ENCODE results near the gene PTTG1. TPM values are rescaled to one million over a fixed set of nuclear protein-coding genes. Genes with fewer than 3 reads are reported as not detected.

Gene PTTG1
- total and polyA plus RNA-seq, 9 of the 15 experiments (the other 6 are each of a cell fraction or from before 2014, with no cell fraction given), result 193 to 1,088 (median 349) TPM

GRCh38 chr5:160472482-160472881 is 50.8 kb downstream of the PTTG1 start:
- intact Hi-C loops (cut with micrococcal nuclease) (no loop called here), in situ Hi-C loops (cut with MboI) (no loop called here)
- POLR2A ChIA-PET, result no interaction called here
- WGBS (ENCODE audit: insufficient coverage, low coverage, missing lambda C conversion rate), result 0% methylated on average over 3 of the region's 4 CpGs
- no peak for FAIRE-seq
- H4K20me1 ChIP-seq (replicated peaks; ENCODE audit: control insufficient read depth, insufficient read depth, low read length), result no peaks in the 10 kb centered on the region
- H3K4me1 ChIP-seq (replicated peaks in 1 of 2; ENCODE audit: control insufficient read depth in 2 of 2, insufficient read depth in 2 of 2, low read length in 2 of 2), result peaks cover 0 to 4% of the 10 kb centered on the region in 2 experiments; a peak in 1 of 5 replicates
- no peak overlapping the region for H3K27ac ChIP-seq (ENCODE audit: extremely low read depth, low read depth, low read length)
- H3K9me1 ChIP-seq (ENCODE audit: control insufficient read depth, insufficient read depth, low read length), result no peaks in the 10 kb centered on the region
- BruUV-seq (replicated peaks), result no TSS peak
- H3K4me3 ChIP-seq, result no peak overlapping the region
- ATAC-seq, result no peak
- no peaks in the 10 kb centered on the region for H3K36me3 ChIP-seq (ENCODE audit: control insufficient read depth, insufficient read depth, low read length)
- no peak for DNase-seq (ENCODE audit: extremely low read depth in 1 of 4, low spot score in 3 of 4)
- TF ChIP-seq, protein P1, sequence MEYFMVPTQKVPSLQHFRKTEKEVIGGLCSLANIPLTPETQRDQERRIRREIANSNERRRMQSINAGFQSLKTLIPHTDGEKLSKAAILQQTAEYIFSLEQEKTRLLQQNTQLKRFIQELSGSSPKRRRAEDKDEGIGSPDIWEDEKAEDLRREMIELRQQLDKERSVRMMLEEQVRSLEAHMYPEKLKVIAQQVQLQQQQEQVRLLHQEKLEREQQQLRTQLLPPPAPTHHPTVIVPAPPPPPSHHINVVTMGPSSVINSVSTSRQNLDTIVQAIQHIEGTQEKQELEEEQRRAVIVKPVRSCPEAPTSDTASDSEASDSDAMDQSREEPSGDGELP (CRISPR knock-in tag; IDR thresholded peaks at IDR 0.05; ENCODE audit: borderline replicate concordance), result no peak
- no peak for TF ChIP-seq KAT8 (IDR thresholded peaks at IDR 0.05; ENCODE audit: low read depth)
- TF ChIP-seq ZHX1 (conservative IDR thresholded peaks at IDR 0.05; ENCODE audit: low read length), result no peak
- TF ChIP-seq, protein P2, sequence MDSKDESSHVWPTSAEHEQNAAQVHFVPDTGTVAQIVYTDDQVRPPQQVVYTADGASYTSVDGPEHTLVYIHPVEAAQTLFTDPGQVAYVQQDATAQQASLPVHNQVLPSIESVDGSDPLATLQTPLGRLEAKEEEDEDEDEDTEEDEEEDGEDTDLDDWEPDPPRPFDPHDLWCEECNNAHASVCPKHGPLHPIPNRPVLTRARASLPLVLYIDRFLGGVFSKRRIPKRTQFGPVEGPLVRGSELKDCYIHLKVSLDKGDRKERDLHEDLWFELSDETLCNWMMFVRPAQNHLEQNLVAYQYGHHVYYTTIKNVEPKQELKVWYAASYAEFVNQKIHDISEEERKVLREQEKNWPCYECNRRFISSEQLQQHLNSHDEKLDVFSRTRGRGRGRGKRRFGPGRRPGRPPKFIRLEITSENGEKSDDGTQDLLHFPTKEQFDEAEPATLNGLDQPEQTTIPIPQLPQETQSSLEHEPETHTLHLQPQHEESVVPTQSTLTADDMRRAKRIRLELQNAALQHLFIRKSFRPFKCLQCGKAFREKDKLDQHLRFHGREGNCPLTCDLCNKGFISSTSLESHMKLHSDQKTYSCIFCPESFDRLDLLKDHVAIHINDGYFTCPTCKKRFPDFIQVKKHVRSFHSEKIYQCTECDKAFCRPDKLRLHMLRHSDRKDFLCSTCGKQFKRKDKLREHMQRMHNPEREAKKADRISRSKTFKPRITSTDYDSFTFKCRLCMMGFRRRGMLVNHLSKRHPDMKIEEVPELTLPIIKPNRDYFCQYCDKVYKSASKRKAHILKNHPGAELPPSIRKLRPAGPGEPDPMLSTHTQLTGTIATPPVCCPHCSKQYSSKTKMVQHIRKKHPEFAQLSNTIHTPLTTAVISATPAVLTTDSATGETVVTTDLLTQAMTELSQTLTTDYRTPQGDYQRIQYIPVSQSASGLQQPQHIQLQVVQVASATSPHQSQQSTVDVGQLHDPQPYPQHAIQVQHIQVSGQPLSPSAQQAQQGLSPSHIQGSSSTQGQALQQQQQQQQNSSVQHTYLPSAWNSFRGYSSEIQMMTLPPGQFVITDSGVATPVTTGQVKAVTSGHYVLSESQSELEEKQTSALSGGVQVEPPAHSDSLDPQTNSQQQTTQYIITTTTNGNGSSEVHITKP (IDR thresholded peaks at IDR 0.05; ENCODE audit: partially characterized antibody), result no peak
- H2AFZ ChIP-seq (ENCODE audit: low read depth, low read length), result no peak overlapping the region
- CTCF ChIA-PET (ENCODE audit: low intra/inter-chr PET ratio), result no interaction called here
- peaks cover 5 to 22% of the 10 kb centered on the region in 2 experiments; a peak in 3 of 5 replicates for H3K27me3 ChIP-seq (ENCODE audit: control insufficient read depth in 2 of 2, insufficient read depth in 2 of 2, low read length in 2 of 2)
- no peak overlapping the region for H3K9ac ChIP-seq (ENCODE audit: insufficient read depth in 1 of 2, low read depth in 2 of 2, low read length in 2 of 2)
- no peak overlapping the region for H3K4me2 ChIP-seq (ENCODE audit: insufficient read depth, low read length)
- no peaks in the 10 kb centered on the region for H3K79me2 ChIP-seq (ENCODE audit: control insufficient read depth, insufficient read depth, low read length)
- H3K9me3 ChIP-seq (replicated peaks; ENCODE audit: control insufficient read depth, insufficient read depth, low read depth, low read length), result no peaks in the 10 kb centered on the region

Measured in K562 (cell line).